WTC11 (cell line): ENCODE data around the gene MMP8.

Experiments
- CREM ChIP-seq: sonication (generic); formaldehyde crosslinking; IDR thresholded peaks from 2 replicates; pipeline ENCODE4 v1.8.1; 2022; ENCODE audit warnings: mild to moderate bottlenecking, missing genetic modification reagents, moderate library complexity
- CTCF ChIP-seq: fragments of 200-600 bp; IDR thresholded peaks from 2 replicates; pipeline ENCODE4 v1.8.0; 2022; ENCODE audit warnings: antibody characterized with exemption
- ELF4 ChIP-seq: sonication (generic); formaldehyde crosslinking; IDR thresholded peaks from 2 replicates; pipeline ENCODE4 v1.8.1; 2022; ENCODE audit warnings: low read depth, mild to moderate bottlenecking, moderate library complexity, missing genetic modification reagents
- ERG ChIP-seq: fragments of 250-450 bp; sonication (Bioruptor Pico); IDR thresholded peaks from 2 replicates; pipeline ENCODE4 v1.8.0; 2021; ENCODE audit warnings: mild to moderate bottlenecking
- HMGA2 ChIP-seq: fragments of 250-450 bp; sonication (Bioruptor Pico); IDR thresholded peaks from 2 replicates; pipeline ENCODE4 v1.4.0; 2021; ENCODE audit warnings: mild to moderate bottlenecking, moderate library complexity
- HMGXB4 ChIP-seq: sonication (generic); formaldehyde crosslinking; IDR thresholded peaks from 2 replicates; pipeline ENCODE4 v1.8.1; 2023; ENCODE audit warnings: mild to moderate bottlenecking, moderate library complexity, missing genetic modification reagents
- IRF2 ChIP-seq: sonication (generic); formaldehyde crosslinking; IDR thresholded peaks from 2 replicates; pipeline ENCODE4 v1.8.0; 2022; ENCODE audit warnings: low read depth, missing genetic modification reagents, borderline replicate concordance
- NR1H2 ChIP-seq: sonication (generic); formaldehyde crosslinking; IDR thresholded peaks from 2 replicates; pipeline ENCODE4 v1.9.0; 2021; ENCODE audit warnings: mild to moderate bottlenecking, moderate library complexity, missing genetic modification reagents
- NR3C1 ChIP-seq: sonication (generic); formaldehyde crosslinking; conservative IDR thresholded peaks from 2 replicates; pipeline ENCODE4 v1.8.1; 2023; ENCODE audit warnings: low read depth, mild to moderate bottlenecking, missing genetic modification reagents
- ZNF232 ChIP-seq: sonication (generic); formaldehyde crosslinking; IDR thresholded peaks from 2 replicates; pipeline ENCODE4 v1.8.0; 2022; ENCODE audit warnings: mild to moderate bottlenecking, missing genetic modification reagents
- ZNF263 ChIP-seq: sonication (generic); formaldehyde crosslinking; IDR thresholded peaks from 2 replicates; pipeline ENCODE4 v1.8.1; 2022; ENCODE audit warnings: low read depth, mild to moderate bottlenecking, moderate library complexity, missing genetic modification reagents
- TF ChIP-seq, protein P1 (sequence below): sonication (generic); formaldehyde crosslinking; IDR thresholded peaks from 2 replicates; pipeline ENCODE4 v1.8.0; 2022; ENCODE audit warnings: mild to moderate bottlenecking, missing genetic modification reagents
- TF ChIP-seq, protein P2 (sequence below): sonication (generic); formaldehyde crosslinking; IDR thresholded peaks from 2 replicates; pipeline ENCODE4 v1.8.1; 2022; ENCODE audit warnings: low read depth, missing genetic modification reagents, borderline replicate concordance

DNA sequence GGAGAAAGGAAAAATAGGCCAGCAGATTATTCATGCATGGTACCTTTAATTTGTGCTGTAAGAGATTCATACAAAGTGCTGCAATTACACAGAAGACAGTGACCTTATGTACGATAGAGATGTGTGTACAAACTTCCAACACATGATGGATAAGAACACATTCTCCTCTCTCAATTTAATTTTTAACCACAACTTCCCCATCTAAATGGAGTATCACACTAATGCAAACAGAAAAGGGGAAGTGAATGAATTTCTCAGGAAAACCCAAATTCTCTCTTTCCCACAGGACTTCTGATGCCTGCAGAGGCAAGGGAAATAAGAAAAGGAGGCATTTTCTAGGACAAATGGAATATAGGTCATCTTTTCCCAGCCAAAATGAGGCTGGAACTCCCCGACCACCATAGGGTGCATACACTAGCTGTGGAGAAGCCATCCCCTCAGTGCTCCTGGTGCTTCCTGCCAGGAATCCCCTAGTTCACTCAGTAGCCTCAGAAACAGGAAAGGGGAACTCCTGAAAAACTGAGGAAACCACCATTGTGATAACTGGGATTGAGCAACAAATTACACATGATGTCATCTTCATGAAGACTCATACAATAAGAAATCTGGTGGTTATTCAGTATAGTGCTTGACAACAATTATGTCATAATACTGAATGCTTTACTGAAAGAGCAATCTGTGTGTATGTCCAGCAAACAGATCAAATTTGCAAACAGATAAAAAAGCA, 33.2 kb upstream of the MMP8 start:
- no peak for TF ChIP-seq ELF4 (CRISPR knock-in tag)
- TF ChIP-seq, protein P1, sequence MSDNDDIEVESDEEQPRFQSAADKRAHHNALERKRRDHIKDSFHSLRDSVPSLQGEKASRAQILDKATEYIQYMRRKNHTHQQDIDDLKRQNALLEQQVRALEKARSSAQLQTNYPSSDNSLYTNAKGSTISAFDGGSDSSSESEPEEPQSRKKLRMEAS = no peak
- no peak for TF ChIP-seq ERG
- no peak for TF ChIP-seq NR1H2 (CRISPR knock-in tag)
- TF ChIP-seq CTCF = no peak
- TF ChIP-seq HMGA2 (CRISPR knock-in tag) = no peak
- TF ChIP-seq ZNF232 (CRISPR knock-in tag) = no peak
- TF ChIP-seq, protein P2, sequence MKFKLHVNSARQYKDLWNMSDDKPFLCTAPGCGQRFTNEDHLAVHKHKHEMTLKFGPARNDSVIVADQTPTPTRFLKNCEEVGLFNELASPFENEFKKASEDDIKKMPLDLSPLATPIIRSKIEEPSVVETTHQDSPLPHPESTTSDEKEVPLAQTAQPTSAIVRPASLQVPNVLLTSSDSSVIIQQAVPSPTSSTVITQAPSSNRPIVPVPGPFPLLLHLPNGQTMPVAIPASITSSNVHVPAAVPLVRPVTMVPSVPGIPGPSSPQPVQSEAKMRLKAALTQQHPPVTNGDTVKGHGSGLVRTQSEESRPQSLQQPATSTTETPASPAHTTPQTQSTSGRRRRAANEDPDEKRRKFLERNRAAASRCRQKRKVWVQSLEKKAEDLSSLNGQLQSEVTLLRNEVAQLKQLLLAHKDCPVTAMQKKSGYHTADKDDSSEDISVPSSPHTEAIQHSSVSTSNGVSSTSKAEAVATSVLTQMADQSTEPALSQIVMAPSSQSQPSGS (CRISPR knock-in tag) = no peak
- TF ChIP-seq NR3C1 (CRISPR knock-in tag) = no peak
- TF ChIP-seq CREM = no peak
- no peak for TF ChIP-seq IRF2 (CRISPR knock-in tag)
- TF ChIP-seq HMGXB4 = no peak
- TF ChIP-seq ZNF263 = no peak
